Activated T-cell treated with anti-CD3 and anti-CD28 coated beads, Interleukin-2, amount 50 U/mL, for 24 hours (primary cell): ENCODE results near the gene KRTAP9-7.

Experiments
- DNase-seq: peaks from one replicate; pipeline ENCODE4 v3.0.0-alpha.2; 2020
- H3K27ac Mint-ChIP-seq: 2 replicates; pipeline ENCODE4 v1.8.0; 2020; ENCODE audit warnings: mild to moderate bottlenecking, mixed read lengths
- H3K27me3 Mint-ChIP-seq: 2 replicates; pipeline ENCODE4 v1.8.0; 2020; ENCODE audit warnings: mixed read lengths
- H3K36me3 Mint-ChIP-seq: 2 replicates; pipeline ENCODE4 v1.8.0; 2020; ENCODE audit warnings: low read depth, mixed read lengths
- H3K4me1 Mint-ChIP-seq: 2 replicates; pipeline ENCODE4 v1.8.0; 2020; ENCODE audit warnings: low read depth, mixed read lengths
- H3K4me3 Mint-ChIP-seq: 2 replicates; pipeline ENCODE4 v1.8.0; 2020; ENCODE audit warnings: mild to moderate bottlenecking, moderate library complexity, mixed read lengths
- H3K9me3 Mint-ChIP-seq: 2 replicates; pipeline ENCODE4 v1.8.0; 2020; ENCODE audit warnings: mixed read lengths

The KRTAP9-7 gene

GRCh38 chr17:41322903-41323895 lies 47.7 kb downstream of the KRTAP9-7 start:
- no peak for DNase-seq
- H3K27me3 Mint-ChIP-seq = no peaks in the 10 kb centered on the region
- no peak overlapping the region for H3K4me3 Mint-ChIP-seq
- peaks cover 15% of the 10 kb centered on the region for H3K9me3 Mint-ChIP-seq
- no peaks in the 10 kb centered on the region for H3K36me3 Mint-ChIP-seq
- no peak overlapping the region for H3K27ac Mint-ChIP-seq
- peaks cover 29% of the 10 kb centered on the region for H3K4me1 Mint-ChIP-seq

DNA sequence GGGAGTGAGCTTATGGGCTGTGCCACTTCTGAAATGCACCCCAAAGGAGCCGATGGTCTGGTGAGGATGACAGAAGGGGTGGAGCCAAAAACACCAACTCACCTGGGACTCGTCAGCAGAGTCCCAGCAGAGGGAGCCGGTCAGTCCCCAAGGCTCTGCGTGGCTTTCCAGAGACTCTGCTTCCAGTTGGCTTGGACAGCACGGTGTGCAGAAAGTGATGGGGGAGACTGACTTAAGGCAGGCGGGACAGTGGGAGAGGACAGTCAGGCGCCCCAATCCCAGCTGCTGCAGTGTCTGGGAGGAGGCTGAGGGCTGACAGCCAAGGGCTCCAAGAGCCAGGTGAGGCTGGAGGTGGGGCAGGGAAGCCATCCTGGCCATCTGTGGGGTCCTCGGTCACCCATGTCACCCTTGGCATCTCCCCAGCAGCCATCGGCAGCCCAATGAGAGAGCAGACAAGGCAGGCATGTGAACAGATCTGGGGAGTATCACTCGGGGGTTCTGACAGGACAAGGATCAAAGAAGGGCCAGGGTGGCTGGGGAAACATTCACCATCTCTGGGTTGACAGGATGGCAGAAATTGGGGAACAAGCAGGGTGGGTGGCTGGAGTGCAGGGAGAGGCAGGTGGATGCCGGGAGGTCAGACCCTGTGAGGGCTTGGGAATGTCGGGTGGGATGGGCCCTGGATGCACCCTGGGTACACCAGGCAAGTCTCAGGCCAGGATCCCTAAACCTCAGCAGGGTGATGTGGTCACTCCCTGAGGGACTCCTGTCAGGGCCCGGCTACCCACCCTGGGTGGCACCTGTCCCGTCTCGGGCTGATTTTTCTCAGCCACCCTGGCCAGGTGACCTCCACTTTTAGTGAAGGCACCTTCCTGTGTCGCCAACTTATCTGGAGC lies 48.9 kb downstream of the KRTAP9-7 start:
- no peak overlapping the region for H3K27ac Mint-ChIP-seq
- H3K9me3 Mint-ChIP-seq = peaks cover 10% of the 10 kb centered on the region
- H3K4me3 Mint-ChIP-seq = no peak overlapping the region
- H3K4me1 Mint-ChIP-seq = peaks cover 29% of the 10 kb centered on the region
- no peaks in the 10 kb centered on the region for H3K27me3 Mint-ChIP-seq
- DNase-seq = no peak
- H3K36me3 Mint-ChIP-seq = no peaks in the 10 kb centered on the region

- Mint-ChIP-seq H3K4me1 (peaks cover 29% of the 10 kb centered on the region), H3K9me3 (peaks cover 4% of the 10 kb centered on the region), H3K27ac (no peak overlapping the region), H3K36me3 (no peaks in the 10 kb centered on the region), H3K4me3 (no peak overlapping the region), H3K27me3 (no peaks in the 10 kb centered on the region)
- DNase-seq = no peak
These were observed 49.6 kb downstream of the KRTAP9-7 start for GRCh38 chr17:41325126-41325525.

DNA sequence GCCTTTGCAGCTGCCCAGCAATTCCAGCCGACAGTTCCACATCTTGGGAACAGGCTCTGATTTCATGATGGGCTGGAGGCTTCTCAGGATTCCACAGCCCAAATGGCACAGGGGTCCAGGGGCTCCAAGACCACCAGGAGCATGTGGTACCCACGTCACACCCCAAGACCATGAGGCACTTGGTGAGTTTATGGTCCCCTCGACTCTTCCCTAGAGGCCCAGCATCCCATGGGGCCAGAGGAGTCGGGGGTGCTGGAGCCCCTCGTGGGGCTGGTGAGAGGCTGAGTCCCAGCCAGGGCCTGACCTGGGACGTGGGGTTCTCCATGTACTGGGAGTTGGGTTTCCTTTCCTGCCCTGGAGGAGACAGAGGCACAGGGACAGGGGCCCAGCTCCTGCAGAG lies 50.1 kb downstream of the KRTAP9-7 start:
- H3K4me1 Mint-ChIP-seq = peaks cover 29% of the 10 kb centered on the region
- H3K27ac Mint-ChIP-seq = no peak overlapping the region
- peaks cover 1% of the 10 kb centered on the region for H3K9me3 Mint-ChIP-seq
- no peak for DNase-seq
- H3K36me3 Mint-ChIP-seq = no peaks in the 10 kb centered on the region
- no peaks in the 10 kb centered on the region for H3K27me3 Mint-ChIP-seq
- no peak overlapping the region for H3K4me3 Mint-ChIP-seq
